Activated CD8-positive, alpha-beta T cell treated with anti-CD3 and anti-CD28 coated beads, Interleukin-2, amount 10 ng/mL, durations not matched to agents 7 days and 5 days (primary cell): Measurements from ENCODE around the gene DLL4. TPM values are rescaled to one million over a fixed set of nuclear protein-coding genes. Genes with fewer than 3 reads are reported as not detected.
"Not testable (repeated sequence)": the region's sequence is repeated elsewhere in the genome, so short reads cannot be mapped to it uniquely, and the experiment has no call there.

Source experiments
- ATAC-seq: fragments of 150-1000 bp; cut with Tn5 transposase; one replicate; pipeline ENCODE4 v1.10.0; 2021; ENCODE audit warnings: moderate library complexity
- CTCF ChIA-PET: fragments of 350-600 bp; sonication (Branson Sonifier 250); formaldehyde crosslinking; loops from one replicate; lab custom pipeline; 2021; ENCODE audit warnings: antibody characterized with exemption; lab: Charles Lee
- POLR2A ChIA-PET: fragments of 350-600 bp; sonication (Branson Sonifier 250); formaldehyde crosslinking; loops from one replicate; lab custom pipeline; 2021; ENCODE audit warnings: antibody characterized with exemption; lab: Charles Lee
- DNase-seq: peaks from one replicate; pipeline ENCODE4 v3.0.0-alpha.2; 2020
- H3K27ac Mint-ChIP-seq: one replicate; pipeline ENCODE4 v1.8.0; 2021; ENCODE audit warnings: mild to moderate bottlenecking, mixed read lengths
- H3K27me3 Mint-ChIP-seq: one replicate; pipeline ENCODE4 v1.8.0; 2021; ENCODE audit warnings: low read depth, mixed read lengths
- H3K36me3 Mint-ChIP-seq: one replicate; pipeline ENCODE4 v1.8.0; 2021; ENCODE audit warnings: low read depth, mixed read lengths
- H3K4me1 Mint-ChIP-seq: one replicate; pipeline ENCODE4 v1.8.0; 2021; ENCODE audit warnings: low read depth, mixed read lengths
- H3K4me3 Mint-ChIP-seq: one replicate; pipeline ENCODE4 v1.8.0; 2021; ENCODE audit warnings: mild to moderate bottlenecking, mixed read lengths
- H3K9me3 Mint-ChIP-seq: one replicate; pipeline ENCODE4 v1.8.0; 2022; ENCODE audit warnings: mixed read lengths; ENCODE audit not compliant: insufficient read depth
- total RNA-seq, 2 experiments: library from RNA; stranded (reverse); gene quantifications; one replicate each; pipeline ENCODE4 v1.2.3, GENCODE V29; 2021

Gene DLL4
- total RNA-seq, 2 experiments from 2014 or later: not detected

DNA sequence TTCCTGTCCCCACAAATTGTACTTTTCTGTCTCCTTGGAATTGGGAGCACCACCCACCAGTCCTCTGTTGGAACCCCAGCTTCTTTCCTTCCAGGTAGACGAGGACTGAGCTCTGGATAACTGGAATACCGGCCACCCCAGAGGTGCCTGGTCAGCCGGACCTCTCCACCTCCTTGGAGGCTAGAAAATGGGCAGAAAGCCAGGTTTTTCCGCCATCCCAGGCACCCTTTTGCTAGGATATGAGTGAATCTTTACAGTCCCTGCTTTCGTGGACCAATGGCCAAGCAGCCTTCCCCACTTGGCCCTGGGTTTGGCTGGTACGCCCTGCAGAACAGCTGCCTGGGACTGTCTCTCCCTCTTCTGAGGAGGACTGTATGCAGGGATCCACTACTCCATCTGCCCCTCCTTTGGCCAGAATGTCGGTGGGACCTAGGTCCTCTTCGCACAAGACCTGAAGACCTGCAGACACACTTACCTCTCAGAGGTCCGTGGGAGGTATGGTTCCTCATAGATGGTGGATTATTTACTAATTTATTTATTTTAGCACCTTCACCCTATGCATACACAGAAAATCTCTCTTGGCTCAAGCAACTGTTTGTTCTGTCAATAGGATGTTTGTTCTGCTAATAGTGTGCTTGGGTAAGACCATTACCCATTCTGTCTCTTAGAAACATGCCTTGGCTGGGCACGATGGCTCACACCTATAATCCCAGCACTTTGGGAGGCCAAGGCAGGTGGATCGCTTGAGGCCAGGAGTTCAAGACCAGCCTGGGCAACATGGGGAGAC is 15.6 kb downstream of the DLL4 start:
- no peak overlapping the region for H3K4me3 Mint-ChIP-seq

DNA sequence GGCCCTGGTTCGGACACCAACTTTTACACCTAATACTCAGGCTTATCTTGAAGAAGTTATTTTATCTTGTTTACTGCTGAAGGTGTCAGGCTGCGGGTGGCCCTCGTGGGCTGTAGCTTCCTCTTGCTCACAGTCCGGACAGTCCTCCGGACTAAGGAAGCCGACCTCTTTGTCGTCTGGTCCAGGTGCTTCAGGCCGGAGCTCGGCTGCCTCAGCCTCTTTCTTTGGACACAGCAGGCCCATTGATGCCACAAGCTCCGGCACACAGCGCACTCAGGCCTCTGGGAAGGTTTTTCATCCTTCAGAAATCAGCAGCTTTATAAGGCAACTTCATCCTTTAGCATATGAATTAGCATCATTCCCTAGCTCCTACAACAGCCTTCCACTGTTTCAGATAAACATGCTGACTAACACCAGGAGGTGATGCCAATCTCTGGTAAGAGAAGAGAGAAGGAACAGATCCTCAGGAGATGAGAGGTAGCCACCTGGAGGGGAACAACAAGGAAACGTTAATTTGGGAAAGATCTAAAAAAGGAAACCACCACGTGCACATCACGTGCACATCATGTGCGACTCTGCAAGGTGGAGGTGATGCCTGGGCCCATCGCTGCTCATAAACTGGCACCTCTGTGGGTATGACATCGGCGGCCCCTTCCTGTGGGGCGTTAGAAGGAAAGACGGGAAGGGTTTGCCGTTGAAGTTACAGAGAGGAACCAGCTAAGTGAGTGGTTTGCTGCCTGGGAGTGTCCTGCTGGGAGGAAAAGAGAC is 19.8 kb downstream of the DLL4 start:
- Mint-ChIP-seq H3K4me1 (peaks cover 28% of the 10 kb centered on the region), H3K36me3 (peaks cover 5% of the 10 kb centered on the region), H3K27ac (no peak overlapping the region), H3K4me3 (no peak overlapping the region), H3K9me3 (no peaks in the 10 kb centered on the region), H3K27me3 (peaks cover 6% of the 10 kb centered on the region)
- no peak for ATAC-seq
- POLR2A ChIA-PET: interaction anchor here (0.6 kb wide), 1 partner anchor 282 kb away, joined by 3 read pairs; the partner anchor contains the start of gene CHP1
- CTCF ChIA-PET: interaction anchor here (1.0 to 2.4 kb wide), 3 partner anchors 18 to 57 kb away, joined by 3 to 8 read pairs (median 8); no protein-coding TSS in a partner anchor
- no peak for DNase-seq

More for the DNA sequence above, 15.6 kb downstream of the DLL4 start:
- peaks cover 3% of the 10 kb centered on the region for H3K27me3 Mint-ChIP-seq
- H3K27ac Mint-ChIP-seq: no peak overlapping the region
- ChIA-PET CTCF (interaction anchor here (2.6 kb wide), 1 partner anchor 14 kb away, joined by 13 read pairs; no protein-coding TSS in a partner anchor), POLR2A (no interaction called here)
- no peak for DNase-seq
- no peaks in the 10 kb centered on the region for H3K9me3 Mint-ChIP-seq
- peaks cover 42% of the 10 kb centered on the region for H3K4me1 Mint-ChIP-seq
- no peaks in the 10 kb centered on the region for H3K36me3 Mint-ChIP-seq
- no peak for ATAC-seq

DNA sequence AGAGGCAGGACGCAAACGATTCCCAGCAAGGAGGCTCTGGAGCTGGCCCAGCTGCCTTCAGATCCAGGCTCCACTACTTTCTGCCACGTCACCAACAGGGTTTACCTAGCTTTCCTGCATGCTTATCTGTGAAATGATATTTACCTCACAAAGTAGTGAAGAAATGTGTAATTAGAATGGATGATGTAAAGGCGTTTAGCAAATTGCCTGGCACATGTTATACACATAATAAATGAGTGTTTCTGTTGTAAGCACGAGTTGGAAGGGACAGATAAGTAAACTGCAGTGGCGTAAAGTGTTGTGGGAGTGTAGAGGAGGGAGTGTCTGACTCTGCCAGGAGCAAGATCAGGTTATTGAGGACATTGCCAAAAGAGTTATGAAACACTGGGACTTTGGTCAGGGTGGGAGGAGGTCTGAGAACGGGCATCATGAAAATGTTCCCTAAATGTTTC is 20.6 kb downstream of the DLL4 start:
- Mint-ChIP-seq H3K4me3 (no peak overlapping the region), H3K4me1 (peaks cover 31% of the 10 kb centered on the region), H3K27ac (no peak overlapping the region), H3K9me3 (no peaks in the 10 kb centered on the region), H3K27me3 (peaks cover 6% of the 10 kb centered on the region), H3K36me3 (peaks cover 11% of the 10 kb centered on the region)
- CTCF ChIA-PET: interaction anchor here (1.0 to 7.2 kb wide), 4 partner anchors 8 to 58 kb away, joined by 3 to 67 read pairs (median 8); no protein-coding TSS in a partner anchor
- DNase-seq (no peak), ATAC-seq (no peak)
- POLR2A ChIA-PET: interaction anchor here (0.6 kb wide), 1 partner anchor 281 kb away, joined by 3 read pairs; the partner anchor contains the start of gene CHP1

DNA sequence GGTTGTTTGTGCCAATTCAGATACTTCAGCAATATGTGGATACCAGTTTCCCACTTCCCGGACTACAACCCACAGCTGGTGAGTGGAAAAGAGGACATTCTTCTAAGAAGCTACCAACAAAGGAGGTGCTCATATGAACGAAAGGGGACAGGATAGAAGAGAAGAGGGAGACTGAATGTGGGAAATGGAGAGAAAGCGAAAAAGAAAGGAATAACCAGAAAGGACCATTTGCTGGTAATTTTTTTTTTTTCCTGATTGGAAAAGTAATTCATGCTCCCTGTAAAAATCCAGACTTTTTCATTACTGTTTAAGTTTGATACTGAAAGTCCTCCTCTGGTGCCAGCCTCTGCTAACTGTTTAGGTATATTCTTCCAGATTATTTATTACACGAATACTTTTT is 22.6 kb downstream of the DLL4 start:
- Mint-ChIP-seq H3K4me3 (peak overlapping the region; percentile 91), H3K27me3 (peaks cover 6% of the 10 kb centered on the region), H3K4me1 (peaks cover 39% of the 10 kb centered on the region), H3K9me3 (no peaks in the 10 kb centered on the region), H3K36me3 (peaks cover 21% of the 10 kb centered on the region), H3K27ac (no peak overlapping the region)
- no peak for DNase-seq
- ChIA-PET POLR2A (interaction anchor here (2.6 kb wide), 1 partner anchor 10 kb away, joined by 21 read pairs; no protein-coding TSS in a partner anchor), CTCF (interaction anchor here (1.0 to 7.2 kb wide), 7 partner anchors 10 to 279 kb away, joined by 3 to 67 read pairs (median 4); partner anchors contain the start of genes CHP1 and VPS18)
- ATAC-seq: no peak

DNA sequence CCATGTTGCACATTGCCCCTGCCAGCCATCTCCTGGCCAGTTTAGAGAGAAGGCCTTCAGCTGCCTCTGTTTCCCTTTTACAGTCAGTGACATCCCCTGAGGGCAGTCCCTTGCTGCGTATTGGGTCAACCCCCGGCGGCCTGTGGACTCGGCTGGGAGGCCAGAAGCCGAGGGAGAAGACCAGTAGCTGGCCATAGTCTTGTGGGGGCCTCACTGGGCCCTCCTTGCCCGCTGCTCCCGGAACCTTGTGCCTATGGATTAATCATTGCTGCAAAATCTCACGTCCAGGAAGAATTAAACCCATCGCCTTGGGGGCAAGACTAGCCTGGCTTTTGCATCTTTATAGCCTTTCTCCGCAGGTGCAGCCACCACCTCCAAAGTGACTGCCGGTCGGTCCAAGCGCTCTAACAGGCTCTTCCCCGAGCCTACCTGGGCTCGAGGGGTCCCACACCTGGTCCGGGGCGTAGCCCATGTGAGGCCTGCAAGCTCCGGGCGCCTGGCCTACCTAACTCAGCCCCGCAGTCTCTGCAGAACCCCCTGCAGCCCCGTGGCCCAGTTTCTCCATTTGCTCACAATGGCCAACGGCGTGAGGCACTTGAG is 23.3 kb downstream of the DLL4 start:
- ATAC-seq (no peak), DNase-seq (no peak)
- ChIA-PET CTCF (interaction anchor here (1.0 to 7.2 kb wide), 8 partner anchors 11 to 279 kb away, joined by 3 to 67 read pairs (median 4); partner anchors contain the start of genes CHP1 and VPS18), POLR2A (interaction anchor here (1.0 to 2.6 kb wide), 4 partner anchors 11 to 279 kb away, joined by 3 to 21 read pairs (median 4); partner anchors contain the start of genes CHP1 and EXD1)
- H3K27me3 Mint-ChIP-seq: peaks cover 6% of the 10 kb centered on the region
- H3K36me3 Mint-ChIP-seq: peaks cover 21% of the 10 kb centered on the region
- peak overlapping the region; percentile 90 for H3K27ac Mint-ChIP-seq
- H3K9me3 Mint-ChIP-seq: no peaks in the 10 kb centered on the region
- peak overlapping the region; percentile 91 for H3K4me3 Mint-ChIP-seq
- H3K4me1 Mint-ChIP-seq: peaks cover 39% of the 10 kb centered on the region

DNA sequence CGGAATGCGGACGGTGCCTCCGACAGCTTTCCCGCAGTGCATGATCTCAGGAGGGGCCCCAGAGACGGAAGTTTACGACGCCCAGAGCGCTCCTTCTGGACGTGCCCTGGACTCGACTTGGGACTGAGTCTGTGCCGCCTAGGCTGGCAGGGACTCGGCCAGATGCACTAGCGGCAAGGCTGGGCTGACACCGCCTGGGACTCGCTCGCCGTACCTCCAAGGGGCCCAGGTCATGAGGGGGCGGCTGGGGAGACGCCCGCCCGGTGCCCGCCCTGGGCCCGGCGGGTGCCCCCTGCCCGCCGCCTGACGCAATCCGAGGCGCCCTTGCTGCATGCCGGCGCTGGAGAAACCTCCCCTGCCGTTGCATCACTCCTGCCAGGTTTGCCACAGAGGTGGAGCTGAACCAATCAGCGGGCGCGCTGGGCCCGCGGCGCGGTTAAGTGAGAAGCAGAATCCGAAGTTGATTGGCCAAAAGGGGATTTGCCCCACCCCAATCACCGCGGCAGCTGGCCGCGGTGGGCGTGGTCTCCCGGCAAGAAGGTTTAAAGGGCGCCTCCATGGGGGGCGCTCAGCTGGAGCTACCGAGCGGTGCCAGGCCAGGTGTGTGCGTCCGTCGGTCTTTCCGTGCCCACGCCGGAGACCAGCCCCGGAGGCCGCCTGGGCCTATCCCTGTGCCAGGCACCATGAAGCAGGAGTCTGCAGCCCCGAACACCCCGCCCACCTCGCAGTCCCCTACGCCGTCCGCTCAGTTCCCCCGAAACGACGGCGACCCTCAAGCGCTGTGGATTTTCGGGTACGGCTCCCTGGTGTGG is 24.0 kb downstream of the DLL4 start, which contains the start of gene CHAC1:
Gene CHAC1, plus strand, starts transcription at position 571 of the 812 bp plus-strand sequence. Its CDS starts 113 bp downstream, at position 684.
- Mint-ChIP-seq H3K27me3 (peaks cover 4% of the 10 kb centered on the region), H3K9me3 (no peaks in the 10 kb centered on the region), H3K36me3 (peaks cover 21% of the 10 kb centered on the region), H3K4me3 (peak within 1 kb of the TSS; percentile 91), H3K4me1 (peaks cover 39% of the 10 kb centered on the region), H3K27ac (peak within 1 kb of the TSS; percentile 90)
- CTCF ChIA-PET: interaction anchor here (1.0 to 7.2 kb wide), 7 partner anchors 12 to 278 kb away, joined by 3 to 67 read pairs (median 5); partner anchors contain the start of gene CHP1
- DNase-seq (peak; percentile 97), ATAC-seq (peak; percentile 94)
- POLR2A ChIA-PET: interaction anchor here (0.7 to 2.6 kb wide), 8 partner anchors 8 to 330 kb away, joined by 3 to 21 read pairs (median 3); partner anchors contain the start of genes CHP1, EXD1 and INO80

DNA sequence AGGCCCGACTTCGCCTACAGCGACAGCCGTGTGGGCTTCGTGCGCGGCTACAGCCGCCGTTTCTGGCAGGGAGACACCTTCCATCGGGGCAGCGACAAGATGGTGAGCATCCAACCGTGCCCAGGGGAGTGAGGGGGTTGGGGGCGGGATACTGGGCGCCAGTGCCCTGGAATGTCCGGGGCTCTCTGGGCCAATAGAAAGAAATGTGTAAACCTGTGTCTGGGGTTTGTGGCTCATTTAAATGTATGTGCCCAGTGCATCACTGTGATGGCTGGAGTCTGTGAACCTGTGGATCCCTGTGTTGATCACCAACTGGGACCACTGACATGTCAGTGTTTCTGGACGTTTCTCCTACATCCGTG is 24.6 kb downstream of the DLL4 start:
- H3K9me3 Mint-ChIP-seq: no peaks in the 10 kb centered on the region
- CTCF ChIA-PET: interaction anchor here (0.7 to 7.2 kb wide), 9 partner anchors 12 to 277 kb away, joined by 3 to 67 read pairs (median 5); partner anchors contain the start of genes CHP1 and EXD1
- POLR2A ChIA-PET: interaction anchor here (0.6 to 2.6 kb wide), 8 partner anchors 8 to 329 kb away, joined by 3 to 21 read pairs (median 3); partner anchors contain the start of gene INO80
- ATAC-seq (no peak), DNase-seq (no peak)
- peaks cover 39% of the 10 kb centered on the region for H3K4me1 Mint-ChIP-seq
- H3K27me3 Mint-ChIP-seq: peaks cover 2% of the 10 kb centered on the region
- H3K27ac Mint-ChIP-seq: peak overlapping the region; percentile 87
- H3K4me3 Mint-ChIP-seq: peak overlapping the region; percentile 91
- peaks cover 21% of the 10 kb centered on the region for H3K36me3 Mint-ChIP-seq

DNA sequence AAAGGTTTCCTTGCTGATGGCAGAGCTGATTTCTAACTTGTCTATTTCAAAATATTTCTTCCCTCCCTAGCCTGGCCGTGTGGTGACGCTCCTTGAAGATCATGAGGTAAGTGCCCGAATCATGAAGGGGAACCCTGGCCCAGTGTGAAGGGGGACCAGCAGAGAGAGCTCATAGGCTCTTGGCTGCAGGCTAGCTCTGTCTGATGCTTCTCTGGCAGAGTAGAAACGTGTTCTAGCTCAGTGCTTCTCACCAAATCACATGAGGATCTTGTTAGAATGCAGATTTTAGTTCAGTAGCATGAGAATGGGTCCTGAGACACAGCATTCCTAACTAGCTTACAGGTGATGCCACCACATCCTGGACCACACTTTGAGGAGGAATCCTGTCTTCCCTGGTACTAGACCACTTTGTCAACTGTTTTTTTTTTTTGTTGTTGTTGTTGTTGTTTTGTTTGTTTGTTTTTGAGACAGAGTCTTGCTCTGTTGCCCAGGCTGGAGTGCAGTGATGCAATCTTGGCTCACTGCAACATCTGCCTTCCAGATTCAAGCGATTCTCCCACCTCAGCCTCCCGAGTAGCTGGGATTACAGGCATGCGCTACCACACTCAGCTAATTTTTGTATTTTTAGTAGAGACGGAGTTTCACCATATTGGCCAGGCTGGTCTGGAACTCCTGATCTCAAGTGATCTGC is 25.2 kb downstream of the DLL4 start:
- Mint-ChIP-seq H3K27ac (peak overlapping the region; percentile 87), H3K36me3 (peaks cover 21% of the 10 kb centered on the region), H3K4me1 (peaks cover 39% of the 10 kb centered on the region), H3K4me3 (peak overlapping the region; percentile 91)
- ATAC-seq, DNase-seq, H3K9me3 Mint-ChIP-seq, H3K27me3 Mint-ChIP-seq: not testable (repeated sequence)
- ChIA-PET CTCF (interaction anchor here (0.7 to 7.2 kb wide), 7 partner anchors 13 to 277 kb away, joined by 3 to 67 read pairs (median 5); partner anchors contain the start of genes CHP1 and EXD1), POLR2A (interaction anchor here (0.6 kb wide), 1 partner anchor 21 kb away, joined by 3 read pairs; no protein-coding TSS in a partner anchor)

DNA sequence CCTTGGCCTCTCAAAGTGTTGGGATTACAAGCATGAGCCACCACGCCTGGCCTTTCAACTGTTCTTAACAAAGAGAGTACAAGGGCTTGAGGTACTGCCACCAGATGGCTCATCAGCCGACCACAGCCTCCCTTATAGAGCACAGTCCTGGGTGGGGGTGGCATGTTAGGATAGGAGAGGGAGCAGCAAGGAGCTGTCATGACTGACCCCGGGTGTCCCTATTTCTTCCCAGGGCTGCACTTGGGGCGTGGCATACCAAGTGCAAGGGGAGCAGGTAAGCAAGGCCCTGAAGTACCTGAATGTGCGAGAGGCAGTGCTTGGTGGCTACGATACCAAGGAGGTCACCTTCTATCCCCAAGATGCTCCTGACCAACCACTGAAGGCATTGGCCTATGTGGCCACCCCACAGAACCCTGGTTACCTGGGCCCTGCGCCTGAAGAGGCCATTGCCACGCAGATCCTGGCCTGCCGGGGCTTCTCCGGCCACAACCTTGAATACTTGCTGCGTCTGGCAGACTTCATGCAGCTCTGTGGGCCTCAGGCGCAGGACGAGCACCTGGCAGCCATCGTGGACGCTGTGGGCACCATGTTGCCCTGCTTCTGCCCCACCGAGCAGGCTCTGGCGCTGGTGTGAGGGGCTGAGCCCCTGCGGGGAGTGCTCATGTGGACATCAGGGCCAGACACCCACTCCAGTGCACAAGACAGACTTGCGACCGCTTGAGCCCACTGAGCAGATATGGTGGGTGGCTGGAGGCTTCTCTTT is 26.2 kb downstream of the DLL4 start:
- DNase-seq (no peak), ATAC-seq (no peak)
- POLR2A ChIA-PET: no interaction called here
- CTCF ChIA-PET: interaction anchor here (7.2 kb wide), 1 partner anchor 14 kb away, joined by 67 read pairs; no protein-coding TSS in a partner anchor
- no peak overlapping the region for H3K4me3 Mint-ChIP-seq
- no peak overlapping the region for H3K27ac Mint-ChIP-seq
- peaks cover 21% of the 10 kb centered on the region for H3K36me3 Mint-ChIP-seq
- H3K9me3 Mint-ChIP-seq: no peaks in the 10 kb centered on the region
- no peaks in the 10 kb centered on the region for H3K27me3 Mint-ChIP-seq
- peaks cover 39% of the 10 kb centered on the region for H3K4me1 Mint-ChIP-seq
